Glomerular endothelial cell (primary cell): ENCODE measurements around the gene CXCL1. TPM values are rescaled to one million over a fixed set of nuclear protein-coding genes. Genes with fewer than 3 reads are reported as not detected.

Experiments used
- DNase-seq: peaks from one replicate; pipeline ENCODE4 v3.0.0-alpha.2; 2011; ENCODE audit warnings: low read depth, low spot score; ENCODE audit errors: extremely low read depth
- total RNA-seq: library from RNA; depleted of rRNA; stranded (reverse); fragments of >200 nt; gene quantifications from 2 replicates; pipeline ENCODE4 v1.2.3, GENCODE V29; 2015

CXCL1 gene
- total RNA-seq, 1 donor from 2014 or later = 404 TPM

DNA sequence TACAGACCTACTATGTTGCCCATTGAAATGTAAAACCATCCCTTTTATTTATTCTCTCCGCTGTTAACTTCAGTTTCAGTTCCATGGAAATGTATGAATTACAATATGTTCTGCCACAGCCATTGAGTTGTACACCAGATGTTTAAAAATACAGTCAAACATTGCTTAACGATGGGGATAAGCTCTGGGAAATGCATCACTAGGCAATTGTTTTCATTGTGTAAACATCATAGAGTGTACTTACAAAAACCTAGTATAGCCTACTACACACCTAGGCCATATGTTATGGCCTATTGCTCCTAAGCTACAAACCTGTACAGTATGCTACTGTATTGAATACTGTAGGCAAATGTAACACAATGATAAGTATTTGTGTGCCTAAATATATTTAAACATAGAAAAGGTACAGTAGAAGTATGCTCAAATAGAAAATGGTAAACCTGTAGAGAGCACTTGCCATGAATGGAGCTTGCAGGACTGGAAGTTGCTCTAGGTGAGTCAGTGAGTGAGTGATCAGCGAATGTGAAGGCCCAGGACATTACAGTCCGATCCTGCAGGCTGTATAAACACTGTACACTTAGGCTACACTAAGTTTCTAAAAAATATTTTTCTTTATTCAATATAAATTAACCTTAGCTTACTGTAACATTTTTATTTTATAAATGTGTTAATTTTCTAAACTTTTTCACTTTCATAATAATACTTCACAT lies 18.8 kb upstream of the CXCL1 start:
- DNase-seq = no peak

DNA sequence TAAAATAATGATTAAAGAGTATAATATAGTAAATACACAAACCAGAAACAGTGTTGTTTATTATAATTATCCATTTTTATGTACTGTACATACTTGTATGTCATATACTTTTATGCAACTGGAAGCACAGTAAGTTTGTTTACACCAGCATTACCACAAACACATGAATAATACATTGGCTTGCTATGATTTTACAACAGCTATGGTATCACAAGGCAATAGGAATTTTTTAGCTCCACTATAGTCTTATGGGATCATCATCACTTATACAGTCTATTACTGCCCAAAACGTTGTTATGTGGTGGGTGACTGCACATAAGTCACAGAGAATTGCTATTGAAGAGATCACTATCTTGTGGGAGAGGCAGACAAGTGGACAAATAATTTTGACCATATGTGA lies 17.9 kb upstream of the CXCL1 start:
- no peak for DNase-seq

DNA sequence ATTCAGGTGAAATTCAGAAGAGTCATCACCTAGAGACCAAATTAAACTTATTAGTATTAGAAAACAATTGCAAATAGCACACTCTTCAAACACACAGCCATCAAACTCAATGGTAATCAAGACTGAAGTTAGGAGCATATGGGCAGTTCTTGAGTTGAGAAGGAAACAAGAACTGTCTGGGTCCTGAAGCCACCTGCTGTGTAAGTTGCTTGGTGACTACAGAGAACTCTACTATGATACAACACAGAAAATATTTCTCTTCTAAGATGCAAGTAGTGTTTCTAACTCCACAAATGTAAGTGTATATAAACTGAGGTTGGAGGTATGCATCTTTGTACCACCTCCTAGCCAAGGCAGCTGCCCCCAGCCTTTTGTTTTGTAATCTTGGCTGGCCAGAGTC lies 16.4 kb upstream of the CXCL1 start:
- no peak for DNase-seq

DNA sequence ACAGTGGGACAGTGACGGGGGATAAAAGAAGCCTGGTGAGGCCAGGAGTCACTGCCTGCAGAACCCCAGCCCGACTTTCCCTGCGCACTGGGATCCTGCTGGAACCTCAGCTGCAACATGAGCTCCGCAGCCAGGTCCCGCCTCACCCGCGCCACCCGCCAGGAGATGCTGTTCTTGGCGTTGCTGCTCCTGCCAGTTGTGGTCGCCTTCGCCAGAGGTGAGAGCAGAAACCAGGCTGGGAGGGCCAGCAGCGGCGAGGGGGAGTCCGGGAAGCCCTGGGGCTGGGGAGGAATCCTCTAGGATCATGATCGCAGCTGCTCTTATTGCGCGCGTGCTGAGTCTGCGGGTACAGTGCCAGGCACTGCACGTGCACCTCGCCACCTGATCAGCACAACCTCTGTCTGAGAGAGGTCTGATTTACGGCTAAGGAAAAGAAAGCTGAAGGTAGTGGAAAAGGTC lies 15.9 kb upstream of the CXCL1 start, which contains the start of gene PF4V1:
TSS of gene PF4V1 (plus strand) at position 51 of the 459 bp plus-strand sequence. CDS start at position 118, 67 bp downstream.
- no peak for DNase-seq

DNA sequence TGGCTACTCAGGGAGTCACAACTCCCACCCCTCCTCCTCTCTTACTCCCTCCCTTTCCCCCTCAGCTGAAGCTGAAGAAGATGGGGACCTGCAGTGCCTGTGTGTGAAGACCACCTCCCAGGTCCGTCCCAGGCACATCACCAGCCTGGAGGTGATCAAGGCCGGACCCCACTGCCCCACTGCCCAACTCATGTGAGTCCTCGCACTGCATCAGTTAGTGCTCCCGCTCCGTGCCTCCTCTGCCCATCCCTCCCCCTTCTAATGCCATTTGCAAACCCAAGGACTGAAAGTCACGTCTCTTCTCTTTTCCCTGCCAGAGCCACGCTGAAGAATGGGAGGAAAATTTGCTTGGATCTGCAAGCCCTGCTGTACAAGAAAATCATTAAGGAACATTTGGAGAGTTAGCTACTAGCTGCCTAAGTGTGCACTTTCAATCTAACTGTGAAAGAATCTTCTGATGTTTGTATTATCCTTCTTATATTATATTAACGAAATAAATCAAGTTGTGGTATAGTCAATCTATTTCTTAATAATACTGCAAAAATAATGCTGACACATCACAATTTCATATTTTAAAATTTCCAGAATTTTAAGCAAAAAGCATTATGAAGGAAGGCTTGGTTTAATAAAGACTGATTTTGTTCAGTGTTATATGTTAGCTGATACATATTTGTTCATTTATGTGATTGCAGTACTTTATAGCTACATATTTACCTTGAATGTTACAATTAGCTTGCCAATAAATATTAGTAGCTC lies 15.3 kb upstream of the CXCL1 start:
- no peak for DNase-seq

DNA sequence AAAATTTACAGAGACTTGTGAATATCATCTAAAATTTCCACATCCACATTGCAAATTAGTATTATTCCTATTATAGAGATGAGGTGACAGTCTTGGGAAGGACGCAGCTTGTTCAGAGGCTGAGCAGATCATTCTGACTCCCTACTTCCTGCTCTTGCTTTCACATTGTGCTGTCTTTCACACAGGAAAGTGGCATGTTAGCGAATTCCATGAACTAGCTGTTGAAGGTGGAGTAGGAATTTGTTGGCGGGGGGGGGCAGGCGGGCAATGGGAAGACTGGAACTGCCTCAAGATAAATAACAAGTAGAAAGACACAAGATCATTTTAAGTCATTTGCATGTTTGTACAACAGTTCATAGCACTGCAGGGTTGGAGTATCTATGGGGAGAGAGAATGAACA lies 13.8 kb upstream of the CXCL1 start:
- no peak for DNase-seq

DNA sequence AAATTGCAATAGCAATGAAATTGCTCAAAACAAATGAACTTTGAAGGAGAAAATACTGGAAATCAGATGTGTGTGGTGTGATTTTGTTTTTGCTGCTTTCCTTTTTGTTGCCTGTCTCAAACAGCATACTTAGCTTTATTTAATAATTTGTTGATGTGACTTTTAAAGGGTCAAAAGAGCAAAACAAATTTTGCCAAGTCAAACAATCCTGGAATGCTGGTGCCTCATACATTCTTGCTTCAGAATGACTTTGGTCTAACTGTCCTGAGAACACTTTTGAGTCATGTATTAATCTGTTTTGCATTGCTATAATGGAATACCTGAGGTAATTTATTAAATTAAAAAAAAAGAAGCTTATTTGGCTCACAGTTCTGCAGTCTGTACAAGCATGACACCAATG lies 12.7 kb upstream of the CXCL1 start:
- no peak for DNase-seq

DNA sequence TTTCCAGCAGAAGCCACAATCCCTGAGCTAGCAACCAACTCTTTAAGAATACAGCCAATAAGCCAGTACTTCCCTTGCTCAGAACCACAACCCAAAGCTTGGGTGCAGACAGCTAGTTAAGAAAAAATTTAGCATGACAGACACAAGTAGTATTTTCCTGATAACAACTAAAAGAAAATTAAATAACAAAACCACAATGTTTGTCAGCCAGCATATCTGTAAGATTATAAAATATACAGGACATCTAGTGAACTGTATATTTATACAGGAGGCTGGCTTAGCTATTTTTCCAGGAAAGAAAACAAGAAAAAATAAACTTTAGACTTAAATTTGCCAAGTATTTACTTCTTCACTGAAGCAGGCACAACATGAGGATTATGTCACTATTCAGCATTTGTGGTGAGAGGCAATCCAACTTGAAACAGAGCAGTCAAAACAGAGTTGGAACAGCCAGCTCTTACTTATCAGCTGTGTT lies 9.5 kb upstream of the CXCL1 start:
- DNase-seq = no peak

DNA sequence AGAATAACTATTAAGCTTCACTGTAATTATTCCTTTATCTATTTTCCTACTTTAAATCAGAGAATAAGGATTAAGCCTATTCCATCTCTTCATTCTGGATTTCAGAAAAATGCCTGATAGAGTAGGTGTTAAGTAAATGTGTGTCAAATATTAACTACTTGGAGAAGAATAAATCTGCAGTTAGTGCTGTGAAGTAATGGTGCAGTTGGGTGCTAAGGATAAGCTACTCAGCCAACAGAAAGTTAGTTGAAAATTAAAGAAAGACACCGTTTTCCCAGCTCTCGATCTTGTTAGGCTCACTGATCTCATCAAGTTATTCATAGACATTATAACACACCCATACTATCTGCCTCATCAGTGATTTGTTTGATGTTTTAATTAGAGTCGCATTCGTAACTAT lies 9.0 kb upstream of the CXCL1 start:
- DNase-seq = no peak

DNA sequence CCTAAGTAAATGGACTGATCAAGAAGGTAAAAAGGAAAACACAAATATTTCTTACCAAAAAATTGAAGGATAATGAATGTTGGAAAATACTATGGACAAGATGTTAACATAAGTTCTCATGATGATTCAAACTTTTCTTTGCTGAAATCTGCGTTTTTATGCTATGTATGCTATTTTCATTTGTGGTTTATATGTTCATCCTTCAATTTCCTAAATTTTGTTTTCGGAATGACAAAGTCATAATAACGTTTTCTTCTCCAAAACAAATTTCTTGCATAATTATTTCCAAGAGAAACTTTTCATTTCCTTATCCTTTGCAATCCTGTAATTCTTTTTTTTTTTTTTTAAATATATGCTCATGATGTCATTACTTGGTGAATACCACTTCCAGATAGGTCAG lies 8.3 kb upstream of the CXCL1 start:
- DNase-seq = no peak

DNA sequence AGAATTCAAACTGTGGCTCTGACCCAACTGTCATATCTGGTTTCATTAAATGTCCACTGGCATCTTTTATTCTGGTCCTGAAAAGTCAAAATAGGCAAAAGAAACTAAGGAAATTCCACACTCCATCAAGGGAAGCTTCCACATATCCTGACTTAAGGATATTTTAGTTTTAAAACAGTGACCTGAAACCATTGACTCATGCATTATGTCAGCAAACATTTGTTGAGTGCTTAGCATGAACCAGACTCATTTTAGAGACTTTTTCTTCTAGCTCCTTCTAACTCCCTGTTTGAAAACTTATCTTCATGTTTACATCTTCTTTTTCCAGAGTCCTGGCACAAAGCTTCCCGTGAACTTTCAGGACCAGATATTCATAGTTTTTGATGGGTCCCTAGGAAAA lies 6.9 kb upstream of the CXCL1 start:
- no peak for DNase-seq

DNA sequence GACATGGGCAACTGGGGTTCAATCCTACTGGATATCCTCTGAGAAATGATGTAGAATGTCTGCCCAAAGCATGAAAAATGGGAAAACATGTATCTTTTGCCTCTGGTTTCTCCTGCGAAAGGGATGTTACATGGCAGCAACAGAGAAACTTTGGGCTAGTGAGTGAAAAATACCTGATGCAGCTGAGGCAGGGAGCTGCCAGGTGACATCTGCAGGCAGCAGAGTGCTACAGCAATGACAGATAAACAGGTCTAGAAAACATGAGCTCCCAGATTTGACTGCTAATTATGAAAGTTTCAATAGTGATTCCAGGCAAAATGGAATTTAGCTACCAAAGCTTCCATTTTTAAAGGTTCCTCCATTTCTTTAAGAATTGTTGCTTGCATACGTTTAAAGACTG lies 4.8 kb upstream of the CXCL1 start:
- no peak for DNase-seq

DNA sequence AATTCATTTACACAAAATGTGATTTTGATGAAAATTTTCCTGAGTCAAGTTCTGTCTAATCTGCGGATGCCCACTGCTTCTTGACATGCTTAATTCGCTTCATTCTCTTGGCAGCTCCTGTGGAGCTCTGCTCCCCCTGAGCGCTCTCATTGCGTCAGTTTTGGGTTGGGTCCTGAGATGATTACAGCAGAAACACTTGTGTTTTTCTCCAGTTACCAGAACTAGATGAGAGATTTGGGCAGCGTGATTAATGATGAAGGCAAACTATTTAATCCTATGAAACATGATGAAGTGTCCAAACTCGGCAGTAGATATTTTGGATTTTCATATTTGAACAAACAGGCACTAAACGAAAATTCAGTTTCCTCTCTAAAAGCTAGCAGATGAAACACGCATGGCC lies 4.2 kb upstream of the CXCL1 start:
- DNase-seq = no peak

DNA sequence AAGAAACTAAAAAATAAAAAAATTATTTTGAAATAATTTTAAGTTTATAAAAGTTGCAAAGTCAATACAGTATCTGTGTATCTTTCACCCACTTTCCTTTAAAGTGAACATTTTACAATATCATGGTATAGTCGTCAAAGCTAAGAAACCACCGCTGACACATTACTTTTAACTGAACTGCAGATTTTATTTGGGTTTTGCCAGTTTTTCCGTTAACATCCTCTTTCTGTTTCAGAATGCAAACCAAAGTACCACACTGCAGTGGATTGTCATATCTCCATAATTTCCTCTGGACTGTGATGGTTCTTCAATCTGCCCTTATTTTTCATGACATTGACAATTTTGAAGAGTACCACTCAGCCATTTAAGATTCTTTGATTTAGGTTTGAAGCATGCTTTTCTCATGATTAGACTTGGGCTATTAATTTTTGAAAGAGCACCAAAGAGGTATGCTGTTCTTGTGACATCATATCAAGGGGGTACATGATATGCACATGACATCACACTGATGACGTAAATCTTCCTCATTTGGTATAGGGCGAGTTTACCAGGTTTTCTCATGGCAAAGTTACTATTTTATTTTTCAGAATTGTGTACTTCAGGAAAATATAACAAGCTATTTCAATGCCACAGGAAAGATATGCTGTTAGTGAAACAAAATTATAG lies 3.6 kb upstream of the CXCL1 start:
- no peak for DNase-seq

DNA sequence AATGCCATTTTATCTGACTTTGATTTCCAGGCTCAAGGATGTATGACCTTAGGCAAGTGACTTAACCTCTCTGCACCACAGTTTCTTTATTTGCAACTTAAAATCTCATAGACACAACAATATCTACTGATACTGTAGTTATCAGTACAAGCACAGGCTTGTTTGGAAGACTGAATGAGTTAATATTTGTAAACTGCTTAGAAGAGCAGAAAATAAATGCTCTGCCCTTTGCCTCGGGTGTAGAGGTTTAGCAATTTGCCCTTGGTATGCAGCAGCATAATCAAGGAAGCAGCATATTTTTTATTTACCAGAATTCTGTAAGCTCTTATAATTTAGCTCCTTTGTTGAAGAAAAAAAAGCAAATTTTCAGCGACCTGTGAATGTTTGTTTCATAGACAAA lies 2.9 kb upstream of the CXCL1 start:
- no peak for DNase-seq

DNA sequence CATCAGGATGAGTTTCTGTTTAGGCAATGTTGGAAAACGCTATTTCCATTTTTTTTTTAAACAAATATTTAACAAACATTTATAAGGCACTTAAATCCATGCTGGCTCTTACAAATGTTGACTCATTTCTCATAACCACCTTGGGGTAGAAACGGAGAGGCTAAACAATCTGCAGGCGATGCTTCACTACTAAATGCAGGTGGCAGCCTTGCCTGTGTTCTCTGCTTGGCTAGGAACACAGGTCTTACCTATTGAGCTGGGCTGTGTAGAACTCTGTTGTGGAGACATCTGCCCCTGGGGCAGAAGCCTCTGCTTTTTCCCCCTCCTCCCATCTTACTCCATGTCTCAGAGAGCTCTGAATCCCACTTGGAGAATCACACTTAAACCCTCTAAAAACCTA lies 1.4 kb upstream of the CXCL1 start:
- DNase-seq = no peak

DNA sequence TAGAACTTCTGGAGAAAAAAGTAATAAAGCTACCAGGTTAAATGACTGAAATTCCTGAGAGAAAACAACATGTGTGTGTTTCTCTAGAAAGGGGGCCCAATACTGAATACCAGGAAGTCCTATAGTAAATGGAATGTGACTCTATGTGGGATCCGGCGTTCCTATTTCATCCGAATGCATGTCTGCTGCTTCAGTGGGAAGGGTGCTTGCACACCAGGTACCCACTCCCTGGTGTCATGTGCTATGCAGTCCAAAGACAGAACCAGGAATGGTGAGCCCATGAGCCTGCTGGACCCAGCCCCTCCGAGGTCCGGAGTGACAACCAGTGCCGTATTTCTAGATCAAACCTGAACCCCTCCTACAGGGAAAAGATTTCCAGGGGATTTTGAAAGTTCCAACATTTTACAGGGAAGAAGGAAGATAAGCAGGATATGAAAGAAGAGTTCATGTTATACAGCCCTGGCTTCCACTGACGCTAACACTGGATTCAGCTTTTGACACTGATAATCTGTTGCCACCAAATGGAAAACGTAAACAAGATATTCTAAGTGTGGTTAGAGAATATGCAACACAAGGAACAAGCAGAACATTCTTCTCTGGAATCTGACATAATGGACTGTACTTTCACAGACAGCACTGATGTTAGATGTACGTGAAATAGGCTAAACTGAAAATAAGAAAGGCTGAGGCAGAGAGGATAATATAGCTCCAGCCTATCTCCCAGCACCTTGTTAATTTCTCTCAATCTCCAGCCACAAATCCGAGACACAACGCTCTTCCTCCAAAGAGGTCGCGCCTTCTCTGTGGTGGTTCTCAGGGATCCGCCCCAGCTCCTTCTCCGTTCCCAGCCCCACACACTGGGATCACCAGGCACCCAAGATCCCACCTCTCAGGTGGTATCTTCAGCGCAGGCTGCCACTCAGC lies 725 bp upstream of the CXCL1 start:
- DNase-seq = no peak

DNA sequence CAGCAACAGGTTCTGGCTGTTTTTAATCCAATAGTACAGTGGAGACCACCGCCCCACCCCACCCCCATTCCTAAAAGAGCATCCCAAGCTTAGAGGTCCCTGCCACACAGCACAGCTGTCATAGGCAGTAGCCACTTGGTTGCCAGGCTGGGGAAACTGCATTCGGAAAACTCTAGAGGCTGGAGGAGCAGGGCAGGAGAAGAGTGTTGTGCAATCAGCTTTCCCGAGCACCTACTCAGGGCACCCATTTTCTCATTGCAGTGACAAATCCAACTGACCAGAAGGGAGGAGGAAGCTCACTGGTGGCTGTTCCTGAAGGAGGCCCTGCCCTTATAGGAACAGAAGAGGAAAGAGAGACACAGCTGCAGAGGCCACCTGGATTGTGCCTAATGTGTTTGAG lies 1.1 kb downstream of the CXCL1 start:
- no peak for DNase-seq

DNA sequence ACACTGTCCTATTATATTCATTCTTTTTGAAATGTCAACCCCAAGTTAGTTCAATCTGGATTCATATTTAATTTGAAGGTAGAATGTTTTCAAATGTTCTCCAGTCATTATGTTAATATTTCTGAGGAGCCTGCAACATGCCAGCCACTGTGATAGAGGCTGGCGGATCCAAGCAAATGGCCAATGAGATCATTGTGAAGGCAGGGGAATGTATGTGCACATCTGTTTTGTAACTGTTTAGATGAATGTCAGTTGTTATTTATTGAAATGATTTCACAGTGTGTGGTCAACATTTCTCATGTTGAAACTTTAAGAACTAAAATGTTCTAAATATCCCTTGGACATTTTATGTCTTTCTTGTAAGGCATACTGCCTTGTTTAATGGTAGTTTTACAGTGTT lies 1.6 kb downstream of the CXCL1 start:
- DNase-seq = no peak

DNA sequence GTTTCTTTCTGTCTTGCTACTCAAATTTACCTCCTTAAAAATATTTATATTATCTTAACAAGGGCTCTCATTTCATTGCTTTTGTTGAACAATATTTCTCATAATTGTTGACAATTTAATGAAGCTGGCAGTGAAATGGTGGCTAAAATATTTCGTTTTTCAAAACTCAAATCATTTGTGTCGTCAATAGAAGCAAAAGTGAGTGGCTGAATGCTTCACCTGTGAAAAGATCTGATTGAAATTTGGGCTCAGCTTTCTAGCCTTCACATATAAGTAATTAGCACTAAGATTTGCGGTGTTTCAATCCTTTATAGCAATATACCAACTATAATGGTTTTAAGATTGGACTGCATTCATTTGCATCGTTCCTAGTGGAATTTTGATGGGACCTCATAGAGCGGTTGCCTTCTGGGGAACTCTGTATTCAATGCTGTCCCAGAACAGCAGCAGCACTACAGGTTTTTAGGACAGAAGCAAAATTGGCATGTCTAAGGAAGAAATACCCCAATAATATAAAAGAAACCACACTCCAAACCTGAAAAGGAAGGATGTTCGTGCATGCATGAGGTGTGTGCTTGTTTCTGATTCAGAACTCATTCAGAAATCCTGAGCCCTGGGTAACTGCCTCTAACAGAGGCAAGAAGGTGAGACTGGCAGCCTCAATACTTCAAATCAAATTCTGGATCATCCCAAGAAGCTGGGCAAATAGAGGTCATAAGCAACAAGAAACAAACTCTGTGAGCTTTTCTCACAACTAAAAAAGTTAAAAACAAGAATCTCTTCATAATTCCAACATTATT lies 2.5 kb downstream of the CXCL1 start:
- no peak for DNase-seq
